Peyer's patch (tissue), 4 donors: ENCODE measurements around the gene PRKCA.

ENCODE experiments used
- POLR2A ChIP-seq, 2 donors: fragments of 450-650 bp; IDR thresholded peaks; one replicate each; pipeline ENCODE4 v1.5.1; 2017; ENCODE audit warnings: antibody characterized with exemption in 2 of 2, mild to moderate bottlenecking in 2 of 2, moderate library complexity in 2 of 2
- TF ChIP-seq, protein P1 (sequence below), 6 experiments: fragments of 450-650 bp in 4 of 6; fragments of 200-600 bp in 2 of 6; sonication (generic) in 1 of 6; IDR thresholded peaks; one replicate each; pipeline ENCODE4 v1.5.1; 2017 to 2019; ENCODE audit warnings: antibody characterized with exemption in 6 of 6, mild to moderate bottlenecking in 3 of 6, moderate library complexity in 1 of 6

DNA sequence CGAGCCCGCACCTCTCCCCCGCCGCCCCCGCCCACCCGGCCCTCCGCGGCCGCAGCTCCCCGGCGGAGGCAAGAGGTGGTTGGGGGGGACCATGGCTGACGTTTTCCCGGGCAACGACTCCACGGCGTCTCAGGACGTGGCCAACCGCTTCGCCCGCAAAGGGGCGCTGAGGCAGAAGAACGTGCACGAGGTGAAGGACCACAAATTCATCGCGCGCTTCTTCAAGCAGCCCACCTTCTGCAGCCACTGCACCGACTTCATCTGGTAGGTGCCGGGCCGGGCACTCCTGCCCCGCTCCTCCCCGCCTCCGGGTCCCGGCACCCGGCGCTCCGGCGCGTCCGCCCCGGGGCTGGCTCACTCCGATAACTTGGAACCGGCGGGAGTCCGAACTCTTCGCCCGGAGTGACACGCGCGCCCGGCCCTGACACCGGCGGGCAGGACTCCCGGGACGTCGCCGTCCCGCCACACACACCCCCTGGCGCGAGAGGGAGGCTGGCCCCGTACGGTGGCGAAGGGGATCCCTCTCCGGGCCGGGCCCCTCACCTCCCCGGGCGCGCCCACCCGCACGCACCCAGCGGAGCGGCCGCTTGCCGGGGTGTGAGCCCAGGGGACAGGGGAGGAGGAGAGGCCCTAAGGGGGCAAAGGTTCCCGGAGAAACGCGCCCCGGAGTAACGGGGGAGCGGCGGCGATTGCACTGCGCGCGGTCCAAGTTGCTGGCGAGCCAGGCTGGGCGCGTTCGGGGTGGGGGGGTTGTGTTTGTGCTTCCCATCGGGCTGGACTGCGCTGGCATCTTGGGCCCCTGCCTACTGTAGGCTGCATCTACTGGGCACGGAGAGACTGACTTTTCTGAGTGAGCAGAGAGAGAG lies 581 bp downstream of the PRKCA start:
- TF ChIP-seq, protein P1, sequence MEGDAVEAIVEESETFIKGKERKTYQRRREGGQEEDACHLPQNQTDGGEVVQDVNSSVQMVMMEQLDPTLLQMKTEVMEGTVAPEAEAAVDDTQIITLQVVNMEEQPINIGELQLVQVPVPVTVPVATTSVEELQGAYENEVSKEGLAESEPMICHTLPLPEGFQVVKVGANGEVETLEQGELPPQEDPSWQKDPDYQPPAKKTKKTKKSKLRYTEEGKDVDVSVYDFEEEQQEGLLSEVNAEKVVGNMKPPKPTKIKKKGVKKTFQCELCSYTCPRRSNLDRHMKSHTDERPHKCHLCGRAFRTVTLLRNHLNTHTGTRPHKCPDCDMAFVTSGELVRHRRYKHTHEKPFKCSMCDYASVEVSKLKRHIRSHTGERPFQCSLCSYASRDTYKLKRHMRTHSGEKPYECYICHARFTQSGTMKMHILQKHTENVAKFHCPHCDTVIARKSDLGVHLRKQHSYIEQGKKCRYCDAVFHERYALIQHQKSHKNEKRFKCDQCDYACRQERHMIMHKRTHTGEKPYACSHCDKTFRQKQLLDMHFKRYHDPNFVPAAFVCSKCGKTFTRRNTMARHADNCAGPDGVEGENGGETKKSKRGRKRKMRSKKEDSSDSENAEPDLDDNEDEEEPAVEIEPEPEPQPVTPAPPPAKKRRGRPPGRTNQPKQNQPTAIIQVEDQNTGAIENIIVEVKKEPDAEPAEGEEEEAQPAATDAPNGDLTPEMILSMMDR (IDR thresholded peaks at IDR 0.05), result peak in 1 of 6 experiments; percentile 9
- peak in 1 of 2 donors; percentile 27 for TF ChIP-seq POLR2A (IDR thresholded peaks at IDR 0.05)
